Measurements from ENCODE around the gene FUS.

The FUS gene

GRCh38 chr16:31204871-31205666 lies 25.1 kb downstream of the FUS start:
- DNase-seq: no peak

GRCh38 chr16:31206776-31207175 lies 26.8 kb downstream of the FUS start:
- DNase-seq: no peak

DNA sequence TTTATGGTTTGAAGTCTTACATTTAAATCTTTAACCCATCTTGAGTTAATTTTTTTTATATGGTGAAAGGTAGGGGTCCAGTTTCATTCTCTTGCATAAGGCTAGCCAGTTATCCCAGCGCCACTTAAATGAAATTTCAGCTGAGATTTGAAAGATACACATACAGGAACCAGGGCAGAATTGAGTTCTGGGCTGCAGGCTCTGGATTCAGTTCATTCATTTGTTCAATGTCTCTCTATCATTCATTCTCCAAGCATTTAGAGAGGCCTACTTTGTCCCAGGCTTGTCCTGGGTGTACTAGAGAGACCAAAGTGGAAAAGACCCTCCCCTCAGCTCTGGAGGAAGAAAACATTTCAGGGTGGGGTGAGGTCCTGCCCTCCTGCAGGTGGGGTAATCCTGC lies 33.4 kb downstream of the FUS start:
- DNase-seq: no peak

DNA sequence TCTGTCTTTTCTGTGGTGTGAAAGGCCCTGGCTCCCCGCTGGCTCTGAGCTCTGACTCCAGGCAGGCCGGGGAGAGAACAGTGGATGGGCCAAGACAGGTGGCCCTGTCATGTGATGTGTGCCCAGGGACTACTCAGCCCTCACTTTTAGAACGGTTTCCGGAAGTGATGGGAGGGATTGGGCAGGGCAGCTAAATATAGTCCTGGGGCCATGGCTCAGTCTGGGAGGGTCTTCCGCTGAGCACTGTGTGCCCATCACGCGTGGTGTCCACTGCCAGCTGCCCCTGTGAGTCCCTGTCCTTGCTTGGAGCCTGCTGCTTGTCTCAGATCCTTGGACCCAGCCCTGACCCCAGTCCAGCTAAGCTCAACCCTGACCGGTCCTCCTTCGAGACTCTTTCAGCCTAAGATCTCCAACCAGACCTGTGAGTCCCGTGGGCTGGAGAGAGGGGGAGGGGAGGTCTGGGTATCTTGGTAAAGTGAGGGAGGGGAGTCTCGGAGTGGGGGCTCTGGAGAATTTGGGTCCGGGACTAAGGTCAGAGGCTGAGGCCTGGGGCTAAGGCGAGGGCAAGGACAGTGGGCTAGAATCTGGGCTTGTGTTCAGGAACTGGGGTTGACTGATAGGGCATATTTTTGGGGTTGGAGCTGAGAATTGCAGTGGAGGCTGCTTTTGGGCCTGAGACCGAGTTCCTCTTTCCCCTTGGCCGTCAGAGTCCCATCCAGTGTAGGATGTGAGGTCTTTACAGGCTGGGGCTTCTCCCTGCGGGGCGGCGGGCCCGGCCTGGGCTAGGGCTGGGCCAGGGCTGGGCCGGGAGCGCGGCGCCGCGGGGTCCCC lies 34.2 kb downstream of the FUS start, which contains the start of gene TRIM72:
TRIM72 (plus strand) TSS at position 243 of the 831 bp plus-strand sequence. CDS start 620 bp downstream, outside the sequence.
- DNase-seq: no peak

- no peak for DNase-seq
Measured at GRCh38 chr16:31214708-31215286, 34.9 kb downstream of the FUS start.

GRCh38 chr16:31215287-31216162 lies 35.6 kb downstream of the FUS start:
- no peak for DNase-seq

- DNase-seq: no peak
Measured at GRCh38 chr16:31216422-31217135, 36.6 kb downstream of the FUS start, which contains the start of gene PYDC1. PYDC1 (minus strand) TSS chr16:31217135; CDS start chr16:31217028, 107 bp downstream.

GRCh38 chr16:31217136-31217530 lies 37.2 kb downstream of the FUS start:
- no peak for DNase-seq

DNA sequence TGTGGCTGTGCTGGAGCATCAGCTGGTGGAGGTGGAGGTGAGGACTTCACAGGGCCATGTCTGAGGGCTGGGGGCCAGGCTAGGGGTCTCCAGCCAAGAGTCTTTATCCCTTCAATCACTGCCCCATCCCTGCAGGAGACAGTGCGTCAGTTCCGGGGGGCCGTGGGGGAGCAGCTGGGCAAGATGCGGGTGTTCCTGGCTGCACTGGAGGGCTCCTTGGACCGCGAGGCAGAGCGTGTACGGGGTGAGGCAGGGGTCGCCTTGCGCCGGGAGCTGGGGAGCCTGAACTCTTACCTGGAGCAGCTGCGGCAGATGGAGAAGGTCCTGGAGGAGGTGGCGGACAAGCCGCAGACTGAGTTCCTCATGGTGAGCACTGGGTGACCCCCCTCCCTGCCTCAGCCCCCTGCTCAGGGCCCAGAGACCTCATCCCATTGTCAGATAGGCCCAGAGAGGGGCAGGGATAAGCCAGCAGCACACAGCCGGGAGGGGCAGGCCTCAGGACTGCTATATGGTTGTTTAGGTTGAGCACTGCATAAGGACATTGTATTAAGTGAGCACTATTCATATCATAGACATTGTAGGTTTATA lies 39.3 kb downstream of the FUS start:
- no peak for DNase-seq

DNA sequence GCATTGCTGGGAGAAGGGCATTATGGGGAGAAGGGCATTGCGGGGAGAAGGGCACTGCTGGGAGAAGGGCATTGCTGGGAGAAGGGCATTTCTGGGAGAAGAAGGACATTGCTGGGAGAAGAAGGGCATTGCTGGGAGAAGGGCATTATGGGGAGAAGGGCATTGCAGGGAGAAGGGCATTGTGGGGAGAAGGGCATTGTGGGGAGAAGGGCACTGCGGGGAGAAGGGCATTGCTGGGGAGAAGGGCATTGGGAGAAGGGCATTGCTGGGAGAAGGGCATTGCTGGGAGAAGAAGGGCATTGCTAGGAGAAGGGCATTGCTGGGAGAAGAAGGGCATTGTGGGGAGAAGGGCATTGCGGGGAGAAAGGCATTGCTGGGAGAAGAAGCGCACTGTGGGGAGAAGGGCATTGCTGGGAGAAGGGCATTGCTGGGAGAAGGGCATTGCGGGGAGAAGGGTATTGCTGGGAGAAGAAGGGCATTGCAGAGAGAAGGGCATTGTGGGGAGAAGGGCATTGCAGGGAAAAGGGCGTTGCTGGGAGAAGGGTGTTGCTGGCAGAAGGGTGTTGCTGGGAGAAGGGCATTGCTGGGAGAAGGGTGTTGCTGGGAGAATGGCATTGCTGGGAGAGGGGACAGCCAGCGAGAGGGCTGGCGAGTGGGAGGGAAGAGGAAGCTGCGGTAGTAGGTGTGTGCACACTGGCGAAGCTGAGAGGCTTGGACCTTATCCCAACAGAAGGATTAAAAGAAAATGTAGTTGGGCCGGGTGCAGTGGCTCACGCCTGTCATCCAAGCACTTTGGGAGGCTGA lies 41.6 kb downstream of the FUS start:
- DNase-seq: no peak

DNA sequence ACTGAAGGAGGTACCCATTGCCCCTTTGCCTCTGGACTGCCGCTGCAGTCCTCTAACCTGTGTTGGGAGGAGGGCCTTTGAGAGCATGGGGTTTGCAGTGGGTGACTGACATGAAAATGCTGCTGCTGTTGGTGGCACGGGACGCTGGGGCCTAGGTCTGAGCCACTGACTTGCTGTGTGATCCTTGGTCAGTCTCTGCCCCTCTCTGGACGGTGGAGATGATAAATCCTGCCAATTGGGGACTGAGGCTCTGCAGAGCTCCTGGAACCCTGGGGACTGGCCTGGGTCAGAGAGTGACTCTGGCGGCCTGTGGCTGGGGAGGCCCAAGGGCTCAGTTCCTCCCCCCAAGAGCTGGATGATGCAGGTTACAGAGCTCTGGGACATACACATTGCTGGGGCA lies 43.1 kb downstream of the FUS start:
- no peak for DNase-seq

DNA sequence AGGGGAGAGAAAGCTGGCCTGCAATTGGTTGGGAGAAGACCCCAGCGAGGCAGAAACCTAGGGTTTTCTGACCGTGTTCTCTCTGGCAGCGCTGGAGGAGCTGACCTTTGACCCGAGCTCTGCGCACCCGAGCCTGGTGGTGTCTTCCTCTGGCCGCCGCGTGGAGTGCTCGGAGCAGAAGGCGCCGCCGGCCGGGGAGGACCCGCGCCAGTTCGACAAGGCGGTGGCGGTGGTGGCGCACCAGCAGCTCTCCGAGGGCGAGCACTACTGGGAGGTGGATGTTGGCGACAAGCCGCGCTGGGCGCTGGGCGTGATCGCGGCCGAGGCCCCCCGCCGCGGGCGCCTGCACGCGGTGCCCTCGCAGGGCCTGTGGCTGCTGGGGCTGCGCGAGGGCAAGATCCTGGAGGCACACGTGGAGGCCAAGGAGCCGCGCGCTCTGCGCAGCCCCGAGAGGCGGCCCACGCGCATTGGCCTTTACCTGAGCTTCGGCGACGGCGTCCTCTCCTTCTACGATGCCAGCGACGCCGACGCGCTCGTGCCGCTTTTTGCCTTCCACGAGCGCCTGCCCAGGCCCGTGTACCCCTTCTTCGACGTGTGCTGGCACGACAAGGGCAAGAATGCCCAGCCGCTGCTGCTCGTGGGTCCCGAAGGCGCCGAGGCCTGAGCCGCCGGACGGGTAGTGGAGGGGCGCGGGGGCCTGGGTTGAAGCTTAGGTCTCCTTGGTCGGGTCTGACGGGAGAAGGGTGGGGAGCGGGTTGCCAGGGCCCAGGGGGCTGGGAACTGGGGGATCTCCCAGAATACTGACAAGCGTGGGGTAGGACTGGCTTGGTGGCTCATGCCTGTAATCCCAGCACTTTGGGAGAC lies 44.4 kb downstream of the FUS start:
- no peak for DNase-seq

GRCh38 chr16:31225193-31225592 lies 45.3 kb downstream of the FUS start:
- no peak for DNase-seq

DNA sequence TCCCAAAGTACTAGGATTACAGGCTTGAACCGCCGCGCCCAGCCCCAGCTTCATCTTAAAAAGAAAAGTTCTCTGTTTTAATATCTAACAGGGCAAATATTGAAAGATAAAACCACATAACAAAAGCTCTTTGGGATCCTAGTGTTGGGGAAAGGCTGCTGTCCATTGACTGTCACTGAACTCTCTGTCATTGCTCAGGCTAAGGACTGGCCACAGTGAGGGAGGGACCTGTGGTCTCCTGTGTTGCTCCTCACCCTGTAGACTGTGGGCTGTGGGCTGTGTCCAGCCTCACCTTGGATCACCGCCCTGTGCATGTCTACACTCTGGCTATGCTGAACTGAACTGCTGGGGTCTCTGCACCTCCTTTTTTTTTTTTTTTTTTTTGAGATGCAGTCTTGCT lies 48.3 kb downstream of the FUS start:
- no peak for DNase-seq

GRCh38 chr16:31229501-31229900 lies 49.6 kb downstream of the FUS start:
- DNase-seq: no peak

GRCh38 chr16:31238041-31238440 lies 58.1 kb downstream of the FUS start:
- no peak for DNase-seq
